ENCODE results near the gene MINDY4. TPM values are rescaled to one million over a fixed set of nuclear protein-coding genes. Genes with fewer than 3 reads are reported as not detected.
A peak's percentile ranks its signal among the peaks of the same experiment; 100 is the strongest.

Gene MINDY4
- total RNA-seq, 6 experiments from 2014 or later: 2.3 to 3.3 (median 2.6) TPM

GRCh38 chr7:30727061-30727945 is 43.9 kb upstream of the MINDY4 start:
- Mint-ChIP-seq H3K9me3 (no peaks in the 10 kb centered on the region), H3K36me3 (ENCODE audit: low read depth) (no peaks in the 10 kb centered on the region), H3K27ac (no peak overlapping the region), H3K27me3 (ENCODE audit: insufficient read depth) (peaks cover 55% of the 10 kb centered on the region), H3K4me1 (ENCODE audit: low read depth) (no peaks in the 10 kb centered on the region), H3K4me3 (no peak overlapping the region)
- TF ChIP-seq, protein P1, sequence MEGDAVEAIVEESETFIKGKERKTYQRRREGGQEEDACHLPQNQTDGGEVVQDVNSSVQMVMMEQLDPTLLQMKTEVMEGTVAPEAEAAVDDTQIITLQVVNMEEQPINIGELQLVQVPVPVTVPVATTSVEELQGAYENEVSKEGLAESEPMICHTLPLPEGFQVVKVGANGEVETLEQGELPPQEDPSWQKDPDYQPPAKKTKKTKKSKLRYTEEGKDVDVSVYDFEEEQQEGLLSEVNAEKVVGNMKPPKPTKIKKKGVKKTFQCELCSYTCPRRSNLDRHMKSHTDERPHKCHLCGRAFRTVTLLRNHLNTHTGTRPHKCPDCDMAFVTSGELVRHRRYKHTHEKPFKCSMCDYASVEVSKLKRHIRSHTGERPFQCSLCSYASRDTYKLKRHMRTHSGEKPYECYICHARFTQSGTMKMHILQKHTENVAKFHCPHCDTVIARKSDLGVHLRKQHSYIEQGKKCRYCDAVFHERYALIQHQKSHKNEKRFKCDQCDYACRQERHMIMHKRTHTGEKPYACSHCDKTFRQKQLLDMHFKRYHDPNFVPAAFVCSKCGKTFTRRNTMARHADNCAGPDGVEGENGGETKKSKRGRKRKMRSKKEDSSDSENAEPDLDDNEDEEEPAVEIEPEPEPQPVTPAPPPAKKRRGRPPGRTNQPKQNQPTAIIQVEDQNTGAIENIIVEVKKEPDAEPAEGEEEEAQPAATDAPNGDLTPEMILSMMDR (IDR thresholded peaks at IDR 0.05): no peak
- peak; percentile 27 for DNase-seq

DNA sequence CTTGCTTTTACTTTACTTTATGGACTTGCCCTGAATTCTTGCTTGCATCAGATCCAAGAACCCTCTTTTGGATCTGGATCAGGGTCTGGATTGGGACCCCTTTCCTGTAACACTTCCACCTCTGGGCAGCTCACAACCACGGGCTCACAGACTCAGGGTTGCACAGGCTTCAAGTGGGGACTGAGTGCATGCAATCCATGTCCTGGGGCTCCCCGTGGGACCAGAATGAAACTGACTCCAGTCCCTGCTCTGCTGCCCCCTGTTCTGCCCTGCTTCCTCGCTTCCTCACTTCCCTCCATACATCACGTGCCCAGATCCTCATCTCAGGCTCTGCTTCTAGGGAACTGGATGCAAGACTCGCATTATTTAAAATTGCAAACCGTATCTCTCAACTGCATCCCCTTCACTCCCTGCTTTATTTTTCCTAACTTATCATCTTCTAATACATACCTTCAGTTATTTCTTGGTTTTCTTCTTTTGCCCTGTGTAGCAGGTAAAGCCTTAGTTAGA is 42.6 kb upstream of the MINDY4 start:
- Mint-ChIP-seq H3K9me3 (no peaks in the 10 kb centered on the region), H3K4me1 (ENCODE audit: low read depth) (no peaks in the 10 kb centered on the region), H3K4me3 (no peak overlapping the region), H3K36me3 (ENCODE audit: low read depth) (no peaks in the 10 kb centered on the region), H3K27ac (no peak overlapping the region), H3K27me3 (ENCODE audit: insufficient read depth) (peaks cover 64% of the 10 kb centered on the region)
- no peak for DNase-seq
- TF ChIP-seq, protein P1 (IDR thresholded peaks at IDR 0.05): no peak

GRCh38 chr7:30729642-30730041 is 41.6 kb upstream of the MINDY4 start:
- no peak overlapping the region for H3K27ac Mint-ChIP-seq
- H3K9me3 Mint-ChIP-seq: no peaks in the 10 kb centered on the region
- no peak overlapping the region for H3K4me3 Mint-ChIP-seq
- no peaks in the 10 kb centered on the region for H3K4me1 Mint-ChIP-seq (ENCODE audit: low read depth)
- DNase-seq: no peak
- no peaks in the 10 kb centered on the region for H3K36me3 Mint-ChIP-seq (ENCODE audit: low read depth)
- TF ChIP-seq, protein P1 (IDR thresholded peaks at IDR 0.05): no peak
- H3K27me3 Mint-ChIP-seq (ENCODE audit: insufficient read depth): peaks cover 64% of the 10 kb centered on the region

DNA sequence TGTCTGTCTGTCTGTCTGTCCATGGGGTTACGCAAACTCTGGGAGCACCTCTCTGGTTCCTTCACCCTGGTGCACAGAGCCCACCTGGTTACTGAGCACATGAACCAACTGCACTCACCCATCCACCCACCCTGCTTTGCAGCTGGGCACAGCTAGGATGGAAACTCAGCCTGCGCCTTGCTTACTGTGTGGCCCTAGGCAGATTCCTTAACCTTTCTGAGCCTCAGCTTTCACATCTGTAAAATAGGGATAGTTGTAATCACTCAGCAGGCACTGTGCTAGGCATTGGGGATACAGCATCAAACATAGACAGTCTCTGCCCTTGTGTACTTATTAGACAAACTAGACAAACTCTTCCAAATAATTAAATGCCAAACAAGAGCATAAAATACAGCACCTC is 41.1 kb upstream of the MINDY4 start:
- TF ChIP-seq, protein P1 (IDR thresholded peaks at IDR 0.05): no peak
- H3K27ac Mint-ChIP-seq: no peak overlapping the region
- H3K27me3 Mint-ChIP-seq (ENCODE audit: insufficient read depth): peaks cover 62% of the 10 kb centered on the region
- no peak for DNase-seq
- H3K9me3 Mint-ChIP-seq: no peaks in the 10 kb centered on the region
- no peak overlapping the region for H3K4me3 Mint-ChIP-seq
- no peaks in the 10 kb centered on the region for H3K4me1 Mint-ChIP-seq (ENCODE audit: low read depth)
- H3K36me3 Mint-ChIP-seq (ENCODE audit: low read depth): no peaks in the 10 kb centered on the region

DNA sequence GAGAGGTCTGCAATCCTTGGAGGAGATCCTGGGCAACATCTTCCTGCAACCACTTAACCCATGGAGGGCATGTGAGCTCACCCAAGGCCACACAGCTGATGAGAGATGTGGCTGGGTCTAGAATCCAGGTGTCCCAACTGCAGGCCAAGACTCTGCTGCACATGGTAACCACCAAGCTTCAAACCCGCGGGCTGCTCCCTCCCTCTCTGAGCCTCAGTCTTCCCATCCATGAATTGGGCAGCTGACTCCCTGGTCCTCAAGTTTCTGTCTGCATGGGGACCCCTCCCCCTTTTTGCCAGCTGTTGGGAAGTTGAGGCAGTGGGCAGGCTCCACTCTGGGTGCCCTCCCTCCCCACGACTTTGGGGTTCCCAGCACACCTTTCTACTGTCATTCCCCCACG is 40.2 kb upstream of the MINDY4 start:
- Mint-ChIP-seq H3K27me3 (ENCODE audit: insufficient read depth) (peaks cover 57% of the 10 kb centered on the region), H3K27ac (no peak overlapping the region), H3K9me3 (no peaks in the 10 kb centered on the region), H3K4me1 (ENCODE audit: low read depth) (no peaks in the 10 kb centered on the region), H3K36me3 (ENCODE audit: low read depth) (no peaks in the 10 kb centered on the region), H3K4me3 (no peak overlapping the region)
- no peak for DNase-seq
- TF ChIP-seq, protein P1 (IDR thresholded peaks at IDR 0.05): no peak

Data from HFFc6 (cell line).